Measurements from ENCODE around the gene PCNX1.

PCNX1 gene

DNA sequence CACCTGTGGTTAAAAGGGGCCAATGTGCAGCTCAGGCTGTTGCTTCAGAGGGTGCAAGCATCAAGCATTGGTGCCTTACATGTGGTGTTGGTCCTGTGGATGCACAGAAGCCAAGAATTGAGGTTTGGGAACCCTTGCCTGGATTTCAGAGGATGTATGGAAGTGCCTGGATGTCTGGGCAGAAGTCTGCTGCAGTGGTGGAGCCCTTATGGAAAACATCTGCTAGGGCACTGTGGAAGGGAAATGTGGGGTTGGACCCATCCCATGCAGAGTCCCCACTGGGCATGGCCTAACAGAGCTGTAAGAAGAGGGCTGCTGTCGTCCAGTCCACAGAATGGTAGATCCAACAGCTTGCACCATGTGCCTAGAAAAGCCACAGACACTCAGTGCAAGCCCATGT lies 36.6 kb downstream of the PCNX1 start:
- no peaks in the 10 kb centered on the region for H3K27me3 ChIP-seq (ENCODE audit: control insufficient read depth in 1 of 2, insufficient read depth in 2 of 2, low read length in 2 of 2)
- no peak overlapping the region for H3K4me3 ChIP-seq (ENCODE audit: low read depth in 1 of 2, low read length in 2 of 2)
- H3K36me3 ChIP-seq (ENCODE audit: insufficient read depth, low read length): no peaks in the 10 kb centered on the region
- no peak overlapping the region for H3K9ac ChIP-seq (ENCODE audit: low read length)
- H3K27ac ChIP-seq (ENCODE audit: low read depth, low read length): no peak overlapping the region
- H3K4me1 ChIP-seq (ENCODE audit: insufficient read depth, low read length): no peaks in the 10 kb centered on the region
- H3K9me3 ChIP-seq (ENCODE audit: low read length): no peaks in the 10 kb centered on the region

DNA sequence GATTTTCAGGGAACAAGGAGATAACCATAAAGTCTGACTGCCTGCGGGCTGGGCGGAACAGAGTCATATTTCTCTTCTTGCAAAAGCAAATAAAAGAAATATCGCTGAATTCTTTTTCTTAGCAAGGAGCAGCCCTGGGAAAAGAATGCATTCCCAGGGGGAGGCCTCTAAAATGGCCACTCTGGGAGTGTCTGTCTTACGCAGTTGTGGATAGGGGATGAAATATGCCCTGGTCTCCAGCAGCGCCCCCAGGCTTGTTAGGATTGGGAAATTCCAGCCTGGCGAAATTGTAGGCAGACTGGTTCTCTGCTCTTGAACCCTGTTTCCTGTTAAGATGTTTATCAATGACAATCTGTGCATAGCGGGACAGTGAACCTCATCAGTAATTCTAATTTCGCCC lies 40.5 kb downstream of the PCNX1 start:
- H3K36me3 ChIP-seq (ENCODE audit: insufficient read depth, low read length): peaks cover 8% of the 10 kb centered on the region
- no peak overlapping the region for H3K27ac ChIP-seq (ENCODE audit: low read depth, low read length)
- H3K9me3 ChIP-seq (ENCODE audit: low read length): no peaks in the 10 kb centered on the region

DNA sequence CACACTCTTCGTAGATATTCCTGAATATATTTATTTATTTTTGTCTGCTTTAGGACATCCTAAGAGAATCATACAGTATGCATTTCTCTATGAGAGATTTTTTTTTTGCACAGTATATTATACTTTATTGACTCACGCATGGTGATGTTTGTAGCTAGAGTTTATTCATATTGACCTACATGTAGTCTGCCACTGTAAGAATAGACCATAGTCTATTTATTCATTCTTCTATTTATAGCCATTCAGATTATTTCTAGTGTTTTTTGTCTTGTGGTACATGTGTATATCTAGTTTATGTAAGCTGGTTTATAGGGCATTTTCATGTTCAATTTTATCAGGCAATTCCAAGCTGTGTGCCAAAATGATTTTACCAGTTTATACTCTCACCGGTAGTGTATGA lies 45.2 kb downstream of the PCNX1 start:
- Histone ChIP-seq H3K9me3 (ENCODE audit: low read length) (no peaks in the 10 kb centered on the region), H3K4me1 (ENCODE audit: insufficient read depth, low read length) (peaks cover 8% of the 10 kb centered on the region), H3K27ac (ENCODE audit: low read depth, low read length) (no peak overlapping the region), H3K4me3 (ENCODE audit: low read depth in 1 of 2, low read length in 2 of 2) (no peak overlapping the region), H3K27me3 (ENCODE audit: control insufficient read depth in 1 of 2, insufficient read depth in 2 of 2, low read length in 2 of 2) (no peaks in the 10 kb centered on the region), H3K36me3 (ENCODE audit: insufficient read depth, low read length) (peaks cover 8% of the 10 kb centered on the region), H3K9ac (ENCODE audit: low read length) (no peak overlapping the region)

More for the DNA sequence above, 40.5 kb downstream of the PCNX1 start:
- Histone ChIP-seq H3K4me1 (ENCODE audit: insufficient read depth, low read length) (no peaks in the 10 kb centered on the region), H3K27me3 (ENCODE audit: control insufficient read depth in 1 of 2, insufficient read depth in 2 of 2, low read length in 2 of 2) (no peaks in the 10 kb centered on the region), H3K4me3 (ENCODE audit: low read depth in 1 of 2, low read length in 2 of 2) (no peak overlapping the region), H3K9ac (ENCODE audit: low read length) (no peak overlapping the region)

DNA sequence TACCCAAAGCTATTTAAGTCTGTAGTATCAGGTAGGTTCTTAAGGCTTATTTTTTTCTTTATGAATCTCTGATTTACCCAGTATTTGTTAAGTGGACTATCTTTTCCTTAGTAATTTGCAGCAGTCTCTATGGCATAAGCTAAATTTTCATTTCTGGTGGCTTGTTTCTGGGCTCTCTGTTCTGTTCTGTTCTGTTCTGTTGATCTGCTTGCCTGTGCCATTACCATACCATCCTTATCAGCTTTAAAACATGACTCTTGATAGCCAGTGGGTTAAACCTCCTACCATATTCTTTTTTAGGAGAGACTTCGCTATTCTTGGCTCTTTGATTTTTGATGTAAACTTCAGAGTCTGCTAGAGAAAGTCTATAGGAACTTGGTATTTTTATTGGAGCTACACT lies 46.8 kb downstream of the PCNX1 start:
- no peaks in the 10 kb centered on the region for H3K9me3 ChIP-seq (ENCODE audit: low read length)
- no peak overlapping the region for H3K4me3 ChIP-seq (ENCODE audit: low read depth in 1 of 2, low read length in 2 of 2)
- peaks cover 8% of the 10 kb centered on the region for H3K4me1 ChIP-seq (ENCODE audit: insufficient read depth, low read length)
- no peak overlapping the region for H3K9ac ChIP-seq (ENCODE audit: low read length)
- no peaks in the 10 kb centered on the region for H3K27me3 ChIP-seq (ENCODE audit: control insufficient read depth in 1 of 2, insufficient read depth in 2 of 2, low read length in 2 of 2)
- H3K36me3 ChIP-seq (ENCODE audit: insufficient read depth, low read length): peaks cover 7% of the 10 kb centered on the region
- no peak overlapping the region for H3K27ac ChIP-seq (ENCODE audit: low read depth, low read length)

DNA sequence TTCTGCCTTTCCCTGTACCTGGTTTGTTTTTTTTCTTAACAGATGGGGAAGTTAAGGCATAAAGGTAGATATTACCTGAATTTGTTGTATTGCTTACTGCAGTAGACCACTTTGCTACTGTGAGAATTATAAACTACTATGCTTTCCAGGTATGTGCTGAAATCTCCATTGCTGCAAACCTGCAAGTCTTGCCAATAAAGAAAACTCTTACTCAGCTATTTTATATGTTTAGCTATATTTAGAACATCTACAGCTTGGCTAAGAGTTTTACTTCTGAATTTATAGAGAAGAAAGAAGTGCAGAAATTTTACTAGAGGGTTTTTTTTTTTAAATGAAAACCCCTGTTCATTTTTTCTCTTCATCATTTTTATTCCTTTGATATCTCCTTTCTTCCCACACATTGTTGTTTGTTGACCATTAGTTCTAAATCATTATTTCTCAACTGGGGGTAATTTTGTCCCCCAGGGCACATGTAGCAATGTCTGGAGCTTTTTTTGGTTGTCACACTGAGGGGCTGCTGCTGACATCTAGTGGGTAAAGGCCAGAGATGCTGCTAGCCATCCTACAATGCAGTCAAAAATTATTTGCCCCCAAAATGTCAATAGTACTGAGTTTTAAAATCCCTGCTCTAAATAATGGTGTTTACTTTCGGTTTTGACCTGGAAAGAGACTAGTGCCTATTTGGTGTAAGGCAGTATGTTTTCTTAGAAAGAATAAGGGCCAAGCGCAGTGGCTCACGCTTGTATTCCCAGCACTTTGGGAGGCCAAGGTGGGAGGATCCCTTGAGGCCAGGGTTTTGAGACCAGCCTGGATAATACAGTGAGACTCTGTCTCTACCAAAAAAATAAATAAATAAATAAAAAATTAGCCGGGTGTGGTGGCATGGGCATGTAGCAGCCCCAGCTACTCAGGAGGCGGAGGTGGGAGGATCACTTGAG lies 48.6 kb downstream of the PCNX1 start:
- H3K9ac ChIP-seq (ENCODE audit: low read length): no peak overlapping the region
- no peaks in the 10 kb centered on the region for H3K27me3 ChIP-seq (ENCODE audit: control insufficient read depth in 1 of 2, insufficient read depth in 2 of 2, low read length in 2 of 2)
- H3K4me1 ChIP-seq (ENCODE audit: insufficient read depth, low read length): peaks cover 8% of the 10 kb centered on the region
- no peaks in the 10 kb centered on the region for H3K9me3 ChIP-seq (ENCODE audit: low read length)
- H3K36me3 ChIP-seq (ENCODE audit: insufficient read depth, low read length): no peaks in the 10 kb centered on the region
- no peak overlapping the region for H3K4me3 ChIP-seq (ENCODE audit: low read depth in 1 of 2, low read length in 2 of 2)
- no peak overlapping the region for H3K27ac ChIP-seq (ENCODE audit: low read depth, low read length)

- H3K9me3 ChIP-seq (ENCODE audit: low read length): no peaks in the 10 kb centered on the region
- H3K36me3 ChIP-seq (ENCODE audit: insufficient read depth, low read length): no peaks in the 10 kb centered on the region
- H3K4me3 ChIP-seq (ENCODE audit: low read depth in 1 of 2, low read length in 2 of 2): no peak overlapping the region
- H3K27ac ChIP-seq (ENCODE audit: low read depth, low read length): no peak overlapping the region
- H3K9ac ChIP-seq (ENCODE audit: low read length): no peak overlapping the region
- peaks cover 8% of the 10 kb centered on the region for H3K4me1 ChIP-seq (ENCODE audit: insufficient read depth, low read length)
- no peaks in the 10 kb centered on the region for H3K27me3 ChIP-seq (ENCODE audit: control insufficient read depth in 1 of 2, insufficient read depth in 2 of 2, low read length in 2 of 2)
Measured at GRCh38 chr14:70956511-70956910, 49.3 kb downstream of the PCNX1 start.

DNA sequence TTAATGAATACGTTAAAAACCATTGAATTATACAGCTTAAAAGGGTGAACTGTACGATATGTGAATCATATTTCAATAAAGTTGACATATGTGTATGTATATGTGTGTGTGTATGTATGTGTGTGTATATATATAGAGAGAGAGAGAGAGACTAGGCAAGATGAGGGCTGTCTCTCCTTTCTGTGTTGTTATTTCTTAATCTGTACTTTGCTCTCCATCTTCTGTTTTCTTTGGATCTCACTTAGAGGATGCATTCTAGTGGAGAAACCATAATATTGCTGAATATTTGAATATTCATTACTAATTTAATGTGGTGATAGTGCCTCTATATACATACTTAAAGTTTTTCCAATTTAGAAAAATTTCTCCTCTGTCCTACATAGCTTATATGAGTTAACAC lies 50.5 kb downstream of the PCNX1 start:
- H3K36me3 ChIP-seq (ENCODE audit: insufficient read depth, low read length): peaks cover 2% of the 10 kb centered on the region
- H3K9me3 ChIP-seq (ENCODE audit: low read length): no peaks in the 10 kb centered on the region
- no peaks in the 10 kb centered on the region for H3K27me3 ChIP-seq (ENCODE audit: control insufficient read depth in 1 of 2, insufficient read depth in 2 of 2, low read length in 2 of 2)
- H3K4me3 ChIP-seq (ENCODE audit: low read depth in 1 of 2, low read length in 2 of 2): no peak overlapping the region
- no peak overlapping the region for H3K27ac ChIP-seq (ENCODE audit: low read depth, low read length)
- H3K9ac ChIP-seq (ENCODE audit: low read length): no peak overlapping the region
- H3K4me1 ChIP-seq (ENCODE audit: insufficient read depth, low read length): peaks cover 8% of the 10 kb centered on the region

DNA sequence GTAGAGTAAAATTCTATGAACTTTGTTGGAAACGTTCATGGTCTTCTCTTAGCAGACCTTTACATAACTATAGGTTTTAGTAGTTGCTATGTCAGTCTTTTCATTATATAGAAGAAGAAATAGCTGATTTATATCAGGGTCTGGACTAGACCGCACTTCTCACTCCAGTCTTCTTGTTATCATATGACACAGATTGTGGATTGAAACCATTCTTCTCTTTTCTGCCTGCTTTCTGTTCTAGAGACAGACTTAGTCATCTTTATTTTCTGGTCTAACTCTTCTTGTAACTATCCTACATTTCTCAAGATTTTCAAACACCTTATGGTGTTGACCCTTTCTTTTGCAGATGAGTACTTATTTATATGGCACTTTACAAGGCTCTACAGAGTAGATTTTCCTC lies 55.7 kb downstream of the PCNX1 start:
- no peak overlapping the region for H3K4me3 ChIP-seq (ENCODE audit: low read depth in 1 of 2, low read length in 2 of 2)
- H3K27me3 ChIP-seq (ENCODE audit: control insufficient read depth in 1 of 2, insufficient read depth in 2 of 2, low read length in 2 of 2): no peaks in the 10 kb centered on the region
- H3K27ac ChIP-seq (ENCODE audit: low read depth, low read length): no peak overlapping the region
- H3K9ac ChIP-seq (ENCODE audit: low read length): no peak overlapping the region
- H3K36me3 ChIP-seq (ENCODE audit: insufficient read depth, low read length): peaks cover 6% of the 10 kb centered on the region
- no peaks in the 10 kb centered on the region for H3K9me3 ChIP-seq (ENCODE audit: low read length)
- peaks cover 6% of the 10 kb centered on the region for H3K4me1 ChIP-seq (ENCODE audit: insufficient read depth, low read length)

GRCh38 chr14:70964492-70964891 lies 57.2 kb downstream of the PCNX1 start:
- peaks cover 6% of the 10 kb centered on the region for H3K4me1 ChIP-seq (ENCODE audit: insufficient read depth, low read length)
- peaks cover 6% of the 10 kb centered on the region for H3K36me3 ChIP-seq (ENCODE audit: insufficient read depth, low read length)
- no peaks in the 10 kb centered on the region for H3K9me3 ChIP-seq (ENCODE audit: low read length)
- no peak overlapping the region for H3K9ac ChIP-seq (ENCODE audit: low read length)
- H3K27me3 ChIP-seq (ENCODE audit: control insufficient read depth in 1 of 2, insufficient read depth in 2 of 2, low read length in 2 of 2): no peaks in the 10 kb centered on the region
- H3K27ac ChIP-seq (ENCODE audit: low read depth, low read length): no peak overlapping the region
- no peak overlapping the region for H3K4me3 ChIP-seq (ENCODE audit: low read depth in 1 of 2, low read length in 2 of 2)

GRCh38 chr14:70971560-70971959 lies 64.3 kb downstream of the PCNX1 start:
- no peaks in the 10 kb centered on the region for H3K27me3 ChIP-seq (ENCODE audit: control insufficient read depth in 1 of 2, insufficient read depth in 2 of 2, low read length in 2 of 2)
- H3K4me3 ChIP-seq (ENCODE audit: low read depth in 1 of 2, low read length in 2 of 2): no peak overlapping the region
- H3K9ac ChIP-seq (ENCODE audit: low read length): no peak overlapping the region
- no peaks in the 10 kb centered on the region for H3K9me3 ChIP-seq (ENCODE audit: low read length)
- no peaks in the 10 kb centered on the region for H3K4me1 ChIP-seq (ENCODE audit: insufficient read depth, low read length)
- no peak overlapping the region for H3K27ac ChIP-seq (ENCODE audit: low read depth, low read length)
- H3K36me3 ChIP-seq (ENCODE audit: insufficient read depth, low read length): peaks cover 5% of the 10 kb centered on the region

DNA sequence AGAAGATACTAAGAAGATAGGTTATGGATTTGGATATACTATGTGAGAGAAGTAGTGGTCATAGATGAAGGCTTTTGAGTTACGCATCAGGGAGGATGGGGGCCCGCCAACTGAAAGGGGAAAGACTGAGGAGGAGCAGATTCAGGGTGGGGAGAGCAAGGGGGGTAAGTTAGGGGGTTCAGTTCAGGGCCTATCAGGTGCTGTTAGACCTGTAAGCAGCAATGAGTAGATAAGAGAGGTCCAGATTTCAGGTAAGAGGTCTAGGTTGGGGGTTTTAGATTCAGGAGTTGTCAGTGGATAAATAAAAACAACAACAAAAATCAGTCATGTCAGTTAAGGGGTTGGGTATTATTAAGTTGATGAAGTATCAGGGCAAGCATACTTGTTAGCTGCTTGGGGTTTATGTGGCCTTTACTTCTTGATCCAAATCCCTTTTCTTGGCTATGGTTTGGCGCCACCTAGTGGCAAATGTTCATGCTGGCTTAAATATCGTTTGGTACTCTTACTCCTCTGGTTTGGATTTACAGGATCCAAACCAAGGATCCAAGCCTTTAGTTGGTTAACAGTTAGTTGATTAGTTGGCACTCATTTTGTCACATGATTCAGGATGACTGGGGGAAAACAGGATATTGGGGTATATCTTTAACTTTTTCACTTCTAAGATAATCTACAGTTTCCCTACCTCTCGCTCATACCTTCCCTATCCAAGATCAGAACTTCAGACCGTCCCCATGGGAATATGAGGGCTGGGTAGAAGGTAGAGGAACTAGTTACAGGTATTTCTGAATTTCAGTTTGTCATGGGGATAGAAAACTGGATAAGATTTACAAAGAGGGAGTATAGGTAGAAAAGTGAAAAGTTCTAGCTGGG lies 65.1 kb downstream of the PCNX1 start:
- no peaks in the 10 kb centered on the region for H3K9me3 ChIP-seq (ENCODE audit: low read length)
- no peaks in the 10 kb centered on the region for H3K27me3 ChIP-seq (ENCODE audit: control insufficient read depth in 1 of 2, insufficient read depth in 2 of 2, low read length in 2 of 2)
- peaks cover 5% of the 10 kb centered on the region for H3K4me1 ChIP-seq (ENCODE audit: insufficient read depth, low read length)
- no peak overlapping the region for H3K9ac ChIP-seq (ENCODE audit: low read length)
- H3K27ac ChIP-seq (ENCODE audit: low read depth, low read length): no peak overlapping the region
- H3K4me3 ChIP-seq (ENCODE audit: low read depth in 1 of 2, low read length in 2 of 2): no peak overlapping the region
- H3K36me3 ChIP-seq (ENCODE audit: insufficient read depth, low read length): peaks cover 10% of the 10 kb centered on the region
